GM12878 (cell line): ENCODE measurements around the gene NRG2. TPM values are rescaled to one million over a fixed set of nuclear protein-coding genes. Genes with fewer than 3 reads are reported as not detected.

Experiments
- ATAC-seq: fragments of 200-7000 bp; cut with Tn5 transposase; 3 replicates; pipeline ENCODE4 v1.9.1; 2020; ENCODE audit warnings: mild to moderate bottlenecking, moderate library complexity
- BruUV-seq: library from RNA; stranded (reverse); fragments of 400-500 nt; replicated peaks from 2 replicates; lab custom pipeline; 2021; lab: Mats Ljungman, UMichigan
- CTCF ChIA-PET: fragments of 300-600 bp; sonication (Branson Sonifier 250); formaldehyde crosslinking; extraction: SDS; loops from one replicate; lab custom pipeline; 2021; ENCODE audit warnings: inconsistent platforms; lab: Yijun Ruan, JAX
- POLR2A ChIA-PET: fragments of 350-600 bp; formaldehyde crosslinking; extraction: SDS; loops from one replicate; lab custom pipeline; 2021; ENCODE audit warnings: inconsistent platforms; lab: Charles Lee
- RAD21 ChIA-PET: fragments of 300-600 bp; sonication (Branson Sonifier 250); formaldehyde crosslinking; loops from one replicate; lab custom pipeline; 2023; ENCODE audit warnings: antibody characterized with exemption; ENCODE audit not compliant: unreplicated experiment; lab: Charles Lee
- SMC1A ChIA-PET: fragments of 300-600 bp; sonication (Branson Sonifier 250); formaldehyde crosslinking; loops from one replicate; lab custom pipeline; 2023; ENCODE audit not compliant: unreplicated experiment, uncharacterized antibody; lab: Charles Lee
- DNase-seq: peaks from one replicate; pipeline ENCODE4 v3.0.0-alpha.2; 2011; ENCODE audit warnings: low read depth, low spot score
- FAIRE-seq: peaks from 3 replicates; lab custom pipeline; 2011; peaks lifted over from hg19 to GRCh38; lab: Jason Lieb, UNC
- H2AFZ ChIP-seq: 2 replicates; pipeline ENCODE4 v1.6.0; 2011; ENCODE audit warnings: low read depth, low read length, control low read depth; ENCODE audit not compliant: control insufficient read depth
- H3K27ac ChIP-seq: 2 replicates; pipeline ENCODE4 v1.5.1; 2011; ENCODE audit warnings: control low read depth; ENCODE audit not compliant: control insufficient read depth, insufficient read depth
- H3K27me3 ChIP-seq, 2 experiments: replicated peaks in 1 of 2; 2 replicates each; pipeline versions ENCODE4 v1.6.0 to v1.6.1; 2011; ENCODE audit warnings: low read length in 1 of 2; ENCODE audit not compliant: control insufficient read depth in 2 of 2, insufficient read depth in 2 of 2
- H3K36me3 ChIP-seq, 2 experiments: 2 replicates each; pipeline ENCODE4 v1.5.1; 2011; ENCODE audit warnings: low read length in 1 of 2; ENCODE audit not compliant: control insufficient read depth in 2 of 2, insufficient read depth in 2 of 2
- H3K4me1 ChIP-seq: 2 replicates; pipeline ENCODE4 v1.6.1; 2011; ENCODE audit warnings: mild to moderate bottlenecking, low read length, moderate library complexity, mixed read lengths; ENCODE audit not compliant: control insufficient read depth, insufficient read depth
- H3K4me2 ChIP-seq: 2 replicates; pipeline ENCODE4 v1.6.0; 2011; ENCODE audit warnings: control low read depth; ENCODE audit not compliant: control insufficient read depth, insufficient read depth
- H3K4me3 ChIP-seq: fragments of 200-600 bp; sonication (generic); 2 replicates; pipeline ENCODE4 v1.5.1; 2016
- H3K79me2 ChIP-seq: 2 replicates; pipeline ENCODE4 v1.6.0; 2011; ENCODE audit warnings: low read length; ENCODE audit not compliant: control insufficient read depth, insufficient read depth
- H3K9ac ChIP-seq: 2 replicates; pipeline ENCODE4 v1.8.0; 2011; ENCODE audit warnings: low read length, control low read depth, mixed read lengths; ENCODE audit not compliant: control insufficient read depth, insufficient read depth
- H3K9me3 ChIP-seq: replicated peaks from 3 replicates; pipeline ENCODE4 v1.5.1; 2011; ENCODE audit warnings: mild to moderate bottlenecking, low read length; ENCODE audit not compliant: control insufficient read depth, insufficient read depth
- H4K20me1 ChIP-seq: 2 replicates; pipeline ENCODE4 v1.6.0; 2011; ENCODE audit not compliant: control insufficient read depth, insufficient read depth
- ATF3 ChIP-seq: IDR thresholded peaks from 2 replicates; pipeline ENCODE4 v1.6.1; 2011; ENCODE audit warnings: low read depth, mild to moderate bottlenecking, low read length, moderate library complexity, borderline replicate concordance; ENCODE audit errors: extremely low read depth
- BACH1 ChIP-seq: fragments of 450-650 bp; IDR thresholded peaks from 2 replicates; pipeline ENCODE4 v1.6.1; 2017; ENCODE audit warnings: mild to moderate bottlenecking, borderline replicate concordance
- ETV6 ChIP-seq, 2 experiments: fragments of 450-650 bp in 1 of 2; IDR thresholded peaks in 1 of 2; conservative IDR thresholded peaks in 1 of 2; 2 replicates each; pipeline ENCODE4 v1.6.1; 2014; ENCODE audit warnings: antibody characterized with exemption in 1 of 2, borderline replicate concordance in 1 of 2, low read depth in 1 of 2, mild to moderate bottlenecking in 1 of 2, moderate library complexity in 1 of 2
- MEF2B ChIP-seq: fragments of 450-650 bp; IDR thresholded peaks from 2 replicates; pipeline ENCODE4 v1.6.1; 2018; ENCODE audit warnings: mild to moderate bottlenecking, moderate library complexity; ENCODE audit not compliant: partially characterized antibody, poor library complexity, severe bottlenecking
- NFIC ChIP-seq: IDR thresholded peaks from 2 replicates; pipeline ENCODE4 v1.6.1; 2012; ENCODE audit warnings: low read depth, mild to moderate bottlenecking, inconsistent platforms, low read length, moderate library complexity
- POLR2AphosphoS5 ChIP-seq: IDR thresholded peaks from 2 replicates; pipeline ENCODE4 v1.6.1; 2011; ENCODE audit warnings: mild to moderate bottlenecking, low read length, inconsistent platforms
- RAD21 ChIP-seq: IDR thresholded peaks from 2 replicates; pipeline ENCODE4 v1.6.1; 2011; ENCODE audit warnings: mild to moderate bottlenecking, low read depth, low read length, moderate library complexity; ENCODE audit not compliant: insufficient read depth
- RBBP5 ChIP-seq: fragments of 200-600 bp; sonication (generic); conservative IDR thresholded peaks from 2 replicates; pipeline ENCODE4 v1.6.1; 2016
- TCF7 ChIP-seq: IDR thresholded peaks from 2 replicates; pipeline ENCODE4 v1.6.1; 2014; ENCODE audit warnings: antibody characterized with exemption, borderline replicate concordance
- ZNF384 ChIP-seq: IDR thresholded peaks from 2 replicates; pipeline ENCODE4 v1.6.1; 2012; ENCODE audit warnings: low read depth, mild to moderate bottlenecking, low read length, improper control_type of control experiment, borderline replicate concordance
- WGBS: methylation state at CpG from one replicate; pipeline ENCODE4 v1.1.6; 2016; ENCODE audit warnings: low lambda C conversion rate; ENCODE audit not compliant: insufficient replicate concordance, insufficient coverage; ENCODE audit errors: missing lambda C conversion rate; 5-methylcytosine and 5-hydroxymethylcytosine counted together
- in situ Hi-C: fragments of 300-500 bp; cut with MboI; formaldehyde crosslinking; loops from 9 replicates; pipeline ENCODE4 v1.14.3; 2018; ENCODE audit warnings: mixed read lengths
- intact Hi-C: fragments of 100-400 bp; cut with micrococcal nuclease; formaldehyde crosslinking; loops from one replicate; pipeline ENCODE4 v1.14.2; 2022; ENCODE audit not compliant: unreplicated experiment
- polyA plus RNA-seq, 11 experiments: library from polyadenylated mRNA; depleted of rRNA in 4 of 11; unstranded in 6 of 11; stranded (reverse) in 5 of 11; fragments of >200 nt; fragmentation: Nextera tagmentation in 4 of 11; fragmentation: Illumina TruSeq in 1 of 11; extraction: Ambion mirVana in 4 of 11; extraction: Trizol in 1 of 11; gene quantifications; 1 replicate in 1 of 11; 2 replicates in 10 of 11; pipeline versions ENCODE4 v1.2.1 to v1.2.3, GENCODE V29; 2011 to 2016; ENCODE audit warnings: inconsistent platforms in 2 of 11, missing spikeins in 2 of 11, low read depth in 1 of 11
- total RNA-seq, 4 experiments: library from RNA; depleted of rRNA in 3 of 4; stranded (reverse); fragments of >200 nt in 3 of 4; fragmentation: Illumina TruSeq in 1 of 4; extraction: Trizol in 1 of 4; gene quantifications; 2 replicates each; pipeline versions ENCODE4 v1.2.1 to v1.2.3, GENCODE V29; 2013 to 2021
- TF ChIP-seq, protein P1 (sequence below): fragments of 450-650 bp; formaldehyde crosslinking; IDR thresholded peaks from 2 replicates; pipeline ENCODE4 v1.4.0; 2022; ENCODE audit warnings: mild to moderate bottlenecking, moderate library complexity
- TF ChIP-seq, protein P2 (sequence below): fragments of 450-650 bp; IDR thresholded peaks from 2 replicates; pipeline ENCODE4 v1.6.1; 2016; ENCODE audit warnings: mild to moderate bottlenecking
- TF ChIP-seq, protein P3 (sequence below): fragments of 150-350 bp; IDR thresholded peaks from 2 replicates; pipeline ENCODE4 v1.6.1; 2014; ENCODE audit warnings: mild to moderate bottlenecking, low read depth, low read length
- TF ChIP-seq, protein P4 (sequence below): fragments of 450-650 bp; IDR thresholded peaks from 2 replicates; pipeline ENCODE4 v1.6.1; 2017; ENCODE audit warnings: borderline replicate concordance

Gene NRG2
- total and polyA plus RNA-seq, 10 of the 15 experiments (the other 5 are each of a cell fraction or from before 2014, with no cell fraction given): 0.10 to 21.7 (median 9.6) TPM

GRCh38 chr5:139976703-139977102, 66.4 kb downstream of the NRG2 start (continued):
- TF ChIP-seq RBBP5: no peak

DNA sequence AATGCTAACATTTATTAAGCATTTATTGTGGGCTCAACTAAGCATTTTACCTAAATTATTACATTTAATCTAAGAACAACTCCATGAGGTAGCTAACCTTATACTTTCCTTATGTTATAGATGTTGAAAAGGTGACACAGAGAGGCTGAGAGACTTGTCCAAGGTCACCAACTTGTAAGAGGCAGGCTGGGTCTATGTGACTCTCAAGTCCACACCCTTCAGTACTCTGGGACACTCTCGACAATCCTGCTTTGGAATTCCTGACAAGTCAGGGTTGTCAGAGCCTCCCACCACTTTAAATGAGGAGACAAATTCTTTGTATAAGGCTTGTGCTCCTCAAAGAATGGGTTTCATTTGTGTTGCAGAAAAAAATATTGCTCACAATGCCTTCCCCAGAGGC, 67.2 kb downstream of the NRG2 start:
- Histone ChIP-seq H3K79me2 (no peaks in the 10 kb centered on the region; the same call in 1 of the 2 replicates), H3K4me3 (no peak overlapping the region), H3K27me3 (no peaks in the 10 kb centered on the region), H3K4me1 (no peaks in the 10 kb centered on the region), H3K27ac (no peak overlapping the region), H4K20me1 (no peaks in the 10 kb centered on the region; the same call in 1 of the 2 replicates), H2AFZ (no peak overlapping the region), H3K9ac (no peak overlapping the region), H3K4me2 (no peak overlapping the region), H3K9me3 (no peaks in the 10 kb centered on the region), H3K36me3 (no peaks in the 10 kb centered on the region; a peak in 1 of 4 replicates)
- in situ Hi-C loops (no loop called here), intact Hi-C loops (no loop called here)
- POLR2A ChIA-PET: no interaction called here
- WGBS: 5% methylated on average over 1 of the region's 1 CpG
- SMC1A ChIA-PET: no interaction called here
- FAIRE-seq: no peak
- CTCF ChIA-PET: interaction anchor here (1.4 kb wide), 1 partner anchor 68 kb away, joined by 3 read pairs; no protein-coding TSS in a partner anchor
- DNase-seq: no peak
- RAD21 ChIA-PET: interaction anchor here (1.7 kb wide), 1 partner anchor 10 kb away, joined by 3 read pairs; no protein-coding TSS in a partner anchor
- BruUV-seq: no TSS peak
- no peak for ATAC-seq
- TF ChIP-seq ATF3 (no peak), MEF2B (no peak), POLR2AphosphoS5 (no peak), TCF7 (no peak), BACH1 (no peak), ZNF384 (no peak), RAD21 (no peak), ETV6 (conservative IDR thresholded peaks at IDR 0.05 in 1 of 2, IDR thresholded peaks at IDR 0.05 in 1 of 2; ENCODE audit: borderline replicate concordance in 1 of 2, low read depth in 1 of 2) (no peak), NFIC (no peak)
- TF ChIP-seq, protein P1, sequence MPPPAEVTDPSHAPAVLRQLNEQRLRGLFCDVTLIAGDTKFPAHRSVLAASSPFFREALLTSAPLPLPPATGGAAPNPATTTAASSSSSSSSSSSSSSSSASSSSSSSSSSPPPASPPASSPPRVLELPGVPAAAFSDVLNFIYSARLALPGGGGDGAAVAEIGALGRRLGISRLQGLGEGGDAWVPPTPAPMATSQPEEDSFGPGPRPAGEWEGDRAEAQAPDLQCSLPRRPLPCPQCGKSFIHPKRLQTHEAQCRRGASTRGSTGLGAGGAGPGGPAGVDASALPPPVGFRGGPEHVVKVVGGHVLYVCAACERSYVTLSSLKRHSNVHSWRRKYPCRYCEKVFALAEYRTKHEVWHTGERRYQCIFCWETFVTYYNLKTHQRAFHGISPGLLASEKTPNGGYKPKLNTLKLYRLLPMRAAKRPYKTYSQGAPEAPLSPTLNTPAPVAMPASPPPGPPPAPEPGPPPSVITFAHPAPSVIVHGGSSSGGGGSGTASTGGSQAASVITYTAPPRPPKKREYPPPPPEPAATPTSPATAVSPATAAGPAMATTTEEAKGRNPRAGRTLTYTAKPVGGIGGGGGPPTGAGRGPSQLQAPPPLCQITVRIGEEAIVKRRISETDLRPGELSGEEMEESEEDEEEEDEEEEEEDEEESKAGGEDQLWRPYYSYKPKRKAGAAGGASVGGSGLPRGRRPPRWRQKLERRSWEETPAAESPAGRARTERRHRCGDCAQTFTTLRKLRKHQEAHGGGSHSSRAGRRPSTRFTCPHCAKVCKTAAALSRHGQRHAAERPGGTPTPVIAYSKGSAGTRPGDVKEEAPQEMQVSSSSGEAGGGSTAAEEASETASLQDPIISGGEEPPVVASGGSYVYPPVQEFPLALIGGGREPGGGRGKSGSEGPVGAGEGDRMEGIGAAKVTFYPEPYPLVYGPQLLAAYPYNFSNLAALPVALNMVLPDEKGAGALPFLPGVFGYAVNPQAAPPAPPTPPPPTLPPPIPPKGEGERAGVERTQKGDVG: no peak
- TF ChIP-seq, protein P2, sequence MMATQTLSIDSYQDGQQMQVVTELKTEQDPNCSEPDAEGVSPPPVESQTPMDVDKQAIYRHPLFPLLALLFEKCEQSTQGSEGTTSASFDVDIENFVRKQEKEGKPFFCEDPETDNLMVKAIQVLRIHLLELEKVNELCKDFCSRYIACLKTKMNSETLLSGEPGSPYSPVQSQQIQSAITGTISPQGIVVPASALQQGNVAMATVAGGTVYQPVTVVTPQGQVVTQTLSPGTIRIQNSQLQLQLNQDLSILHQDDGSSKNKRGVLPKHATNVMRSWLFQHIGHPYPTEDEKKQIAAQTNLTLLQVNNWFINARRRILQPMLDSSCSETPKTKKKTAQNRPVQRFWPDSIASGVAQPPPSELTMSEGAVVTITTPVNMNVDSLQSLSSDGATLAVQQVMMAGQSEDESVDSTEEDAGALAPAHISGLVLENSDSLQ: no peak
- TF ChIP-seq, protein P3, sequence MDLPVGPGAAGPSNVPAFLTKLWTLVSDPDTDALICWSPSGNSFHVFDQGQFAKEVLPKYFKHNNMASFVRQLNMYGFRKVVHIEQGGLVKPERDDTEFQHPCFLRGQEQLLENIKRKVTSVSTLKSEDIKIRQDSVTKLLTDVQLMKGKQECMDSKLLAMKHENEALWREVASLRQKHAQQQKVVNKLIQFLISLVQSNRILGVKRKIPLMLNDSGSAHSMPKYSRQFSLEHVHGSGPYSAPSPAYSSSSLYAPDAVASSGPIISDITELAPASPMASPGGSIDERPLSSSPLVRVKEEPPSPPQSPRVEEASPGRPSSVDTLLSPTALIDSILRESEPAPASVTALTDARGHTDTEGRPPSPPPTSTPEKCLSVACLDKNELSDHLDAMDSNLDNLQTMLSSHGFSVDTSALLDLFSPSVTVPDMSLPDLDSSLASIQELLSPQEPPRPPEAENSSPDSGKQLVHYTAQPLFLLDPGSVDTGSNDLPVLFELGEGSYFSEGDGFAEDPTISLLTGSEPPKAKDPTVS: no peak
- TF ChIP-seq, protein P4, sequence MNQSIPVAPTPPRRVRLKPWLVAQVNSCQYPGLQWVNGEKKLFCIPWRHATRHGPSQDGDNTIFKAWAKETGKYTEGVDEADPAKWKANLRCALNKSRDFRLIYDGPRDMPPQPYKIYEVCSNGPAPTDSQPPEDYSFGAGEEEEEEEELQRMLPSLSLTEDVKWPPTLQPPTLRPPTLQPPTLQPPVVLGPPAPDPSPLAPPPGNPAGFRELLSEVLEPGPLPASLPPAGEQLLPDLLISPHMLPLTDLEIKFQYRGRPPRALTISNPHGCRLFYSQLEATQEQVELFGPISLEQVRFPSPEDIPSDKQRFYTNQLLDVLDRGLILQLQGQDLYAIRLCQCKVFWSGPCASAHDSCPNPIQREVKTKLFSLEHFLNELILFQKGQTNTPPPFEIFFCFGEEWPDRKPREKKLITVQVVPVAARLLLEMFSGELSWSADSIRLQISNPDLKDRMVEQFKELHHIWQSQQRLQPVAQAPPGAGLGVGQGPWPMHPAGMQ: no peak
